A673 (cell line): ENCODE results near the gene GALNT14. TPM values are rescaled to one million over a fixed set of nuclear protein-coding genes. Genes with fewer than 3 reads are reported as not detected.

Experiments
- BruUV-seq: library from RNA; stranded (reverse); fragments of 400-500 nt; replicated peaks from 2 replicates; lab custom pipeline; 2021; lab: Mats Ljungman, UMichigan
- CTCF ChIA-PET: fragments of 300-600 bp; sonication (Branson Sonifier 250); formaldehyde crosslinking; loops from one replicate; lab custom pipeline; 2022; ENCODE audit warnings: antibody characterized with exemption; lab: Charles Lee
- POLR2A ChIA-PET: fragments of 300-600 bp; sonication (Branson Sonifier 250); formaldehyde crosslinking; loops from one replicate; lab custom pipeline; 2022; ENCODE audit warnings: antibody characterized with exemption; ENCODE audit not compliant: low non-redundant PET; lab: Charles Lee
- DNase-seq: peaks from one replicate; pipeline ENCODE4 v3.0.0-alpha.2; 2015; ENCODE audit warnings: low spot score
- H3K27ac ChIP-seq: fragments of 200-600 bp; sonication (generic); 2 replicates; pipeline ENCODE4 v1.5.1; 2016; ENCODE audit warnings: mixed run types, low read depth, mild to moderate bottlenecking, mixed read lengths, antibody characterized with exemption, low read length; ENCODE audit not compliant: poor library complexity, severe bottlenecking
- H3K27me3 ChIP-seq: fragments of 200-600 bp; sonication (generic); replicated peaks from 2 replicates; pipeline ENCODE4 v1.6.1; 2017; ENCODE audit warnings: mixed run types, low read depth, mild to moderate bottlenecking, mixed read lengths, antibody characterized with exemption, low read length; ENCODE audit not compliant: insufficient read depth, poor library complexity
- H3K36me3 ChIP-seq: fragments of 200-600 bp; sonication (generic); 2 replicates; pipeline ENCODE4 v1.6.1; 2016; ENCODE audit warnings: mixed run types, mild to moderate bottlenecking, mixed read lengths, antibody characterized with exemption, low read length; ENCODE audit not compliant: insufficient read depth, poor library complexity, severe bottlenecking
- H3K4me1 ChIP-seq: fragments of 200-600 bp; sonication (generic); 2 replicates; pipeline ENCODE4 v1.6.1; 2017; ENCODE audit warnings: mixed run types, mild to moderate bottlenecking, mixed read lengths, antibody characterized with exemption, low read length; ENCODE audit not compliant: insufficient read depth, poor library complexity, severe bottlenecking
- H3K4me3 ChIP-seq: fragments of 200-600 bp; sonication (generic); 2 replicates; pipeline ENCODE4 v1.5.1; 2016; ENCODE audit warnings: low read depth, mixed run types, mild to moderate bottlenecking, mixed read lengths, low read length; ENCODE audit not compliant: poor library complexity, severe bottlenecking
- H3K9me3 ChIP-seq: fragments of 200-600 bp; sonication (generic); 2 replicates; pipeline ENCODE4 v1.6.1; 2016; ENCODE audit warnings: mixed run types, low read depth, mild to moderate bottlenecking, mixed read lengths, antibody characterized with exemption, low read length; ENCODE audit not compliant: poor library complexity, severe bottlenecking
- EZH2 ChIP-seq: fragments of 200-600 bp; sonication (generic); IDR thresholded peaks from 2 replicates; pipeline ENCODE4 v1.6.1; 2017; ENCODE audit warnings: borderline replicate concordance, low read depth, mild to moderate bottlenecking, mixed read lengths, antibody characterized with exemption, low read length; ENCODE audit not compliant: poor library complexity, severe bottlenecking
- intact Hi-C: fragments of 100-400 bp; cut with micrococcal nuclease; formaldehyde crosslinking; loops from one replicate; pipeline ENCODE4 v1.10.0; 2022; ENCODE audit not compliant: unreplicated experiment
- total RNA-seq: library from RNA; stranded (reverse); gene quantifications from 2 replicates; pipeline ENCODE4 v1.2.3, GENCODE V29; 2021
- TF ChIP-seq, protein P1 (sequence below): fragments of 300-800, 200-600 bp; sonication (generic); conservative IDR thresholded peaks from 2 replicates; pipeline ENCODE4 v1.5.1; 2017; ENCODE audit warnings: low read depth, mild to moderate bottlenecking, antibody characterized with exemption, low read length, moderate library complexity, mixed read lengths

GALNT14 gene
- total RNA-seq, 1 experiment from 2014 or later: 9.7 TPM

- H3K27ac ChIP-seq: no peak overlapping the region
- TF ChIP-seq, protein P1, sequence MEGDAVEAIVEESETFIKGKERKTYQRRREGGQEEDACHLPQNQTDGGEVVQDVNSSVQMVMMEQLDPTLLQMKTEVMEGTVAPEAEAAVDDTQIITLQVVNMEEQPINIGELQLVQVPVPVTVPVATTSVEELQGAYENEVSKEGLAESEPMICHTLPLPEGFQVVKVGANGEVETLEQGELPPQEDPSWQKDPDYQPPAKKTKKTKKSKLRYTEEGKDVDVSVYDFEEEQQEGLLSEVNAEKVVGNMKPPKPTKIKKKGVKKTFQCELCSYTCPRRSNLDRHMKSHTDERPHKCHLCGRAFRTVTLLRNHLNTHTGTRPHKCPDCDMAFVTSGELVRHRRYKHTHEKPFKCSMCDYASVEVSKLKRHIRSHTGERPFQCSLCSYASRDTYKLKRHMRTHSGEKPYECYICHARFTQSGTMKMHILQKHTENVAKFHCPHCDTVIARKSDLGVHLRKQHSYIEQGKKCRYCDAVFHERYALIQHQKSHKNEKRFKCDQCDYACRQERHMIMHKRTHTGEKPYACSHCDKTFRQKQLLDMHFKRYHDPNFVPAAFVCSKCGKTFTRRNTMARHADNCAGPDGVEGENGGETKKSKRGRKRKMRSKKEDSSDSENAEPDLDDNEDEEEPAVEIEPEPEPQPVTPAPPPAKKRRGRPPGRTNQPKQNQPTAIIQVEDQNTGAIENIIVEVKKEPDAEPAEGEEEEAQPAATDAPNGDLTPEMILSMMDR: no peak
- no peak for TF ChIP-seq EZH2
- ChIA-PET CTCF (interaction anchor here (1.5 kb wide), 1 partner anchor 457 kb away, joined by 4 read pairs; no protein-coding TSS in a partner anchor), POLR2A (no interaction called here)
- no TSS peak for BruUV-seq
- no peak overlapping the region for H3K4me3 ChIP-seq
- no peaks in the 10 kb centered on the region for H3K36me3 ChIP-seq
- H3K27me3 ChIP-seq: peaks cover 2% of the 10 kb centered on the region
- DNase-seq: no peak
- H3K4me1 ChIP-seq: no peaks in the 10 kb centered on the region
- no peaks in the 10 kb centered on the region for H3K9me3 ChIP-seq
- intact Hi-C loops: no loop called here
These were observed 30.1 kb upstream of the GALNT14 start for GRCh38 chr2:31168291-31168690.

- no peak overlapping the region for H3K27ac ChIP-seq
- H3K36me3 ChIP-seq: no peaks in the 10 kb centered on the region
- BruUV-seq: no TSS peak
- POLR2A ChIA-PET: no interaction called here
- H3K4me1 ChIP-seq: no peaks in the 10 kb centered on the region
- no peaks in the 10 kb centered on the region for H3K9me3 ChIP-seq
- TF ChIP-seq, protein P1: no peak
- no peak for TF ChIP-seq EZH2
- no peaks in the 10 kb centered on the region for H3K27me3 ChIP-seq
- no peak for DNase-seq
- no peak overlapping the region for H3K4me3 ChIP-seq
- CTCF ChIA-PET: no interaction called here
- intact Hi-C loops: no loop called here
These were observed 28.7 kb upstream of the GALNT14 start for GRCh38 chr2:31166925-31167324.

GRCh38 chr2:31163011-31163539, 24.8 kb upstream of the GALNT14 start:
- Histone ChIP-seq H3K9me3 (no peaks in the 10 kb centered on the region), H3K4me1 (no peaks in the 10 kb centered on the region), H3K36me3 (no peaks in the 10 kb centered on the region), H3K27me3 (peaks cover 3% of the 10 kb centered on the region), H3K4me3 (no peak overlapping the region), H3K27ac (no peak overlapping the region)
- no peak for DNase-seq
- ChIA-PET POLR2A (interaction anchor here (0.5 kb wide), 1 partner anchor 29 kb away, joined by 3 read pairs; no protein-coding TSS in a partner anchor), CTCF (no interaction called here)
- no TSS peak for BruUV-seq
- intact Hi-C loops: no loop called here
- TF ChIP-seq, protein P1: no peak
- TF ChIP-seq EZH2: no peak
